ENCODE results near the gene TMEM184C. TPM values are rescaled to one million over a fixed set of nuclear protein-coding genes. Genes with fewer than 3 reads are reported as not detected.

The TMEM184C gene
- total RNA-seq, 4 donors from 2014 or later: 14.9 to 40.3 (median 25.5) TPM

DNA sequence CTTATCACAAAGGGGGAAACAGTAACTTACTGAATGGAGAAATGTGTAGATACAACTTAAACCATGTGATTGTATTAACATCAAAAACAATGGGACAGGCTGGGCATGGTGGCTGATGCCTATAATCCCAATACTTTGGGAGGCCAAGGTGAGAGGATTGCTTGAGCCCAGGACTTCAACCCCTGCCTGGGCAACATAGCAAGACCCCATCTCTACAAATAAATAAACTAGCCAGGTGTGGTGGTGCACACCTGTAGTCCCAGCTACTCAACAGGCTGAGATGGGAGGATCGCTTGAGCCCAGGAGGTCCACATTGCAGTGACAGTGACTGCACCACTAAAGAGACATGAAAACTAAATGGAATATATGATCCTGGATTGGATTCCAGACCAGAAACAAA lies 26.4 kb downstream of the TMEM184C start:
- in situ Hi-C loops (cut with MboI; ENCODE audit: low pct_ligation_motif_present in 1 of 4, low pct_unique_long_range_greater_than_20kb in 1 of 4, low sequenced_read_pairs in 3 of 4) (no loop called here), intact Hi-C loops (cut with DNase I; ENCODE audit: low total_unique reads) (no loop called here)

DNA sequence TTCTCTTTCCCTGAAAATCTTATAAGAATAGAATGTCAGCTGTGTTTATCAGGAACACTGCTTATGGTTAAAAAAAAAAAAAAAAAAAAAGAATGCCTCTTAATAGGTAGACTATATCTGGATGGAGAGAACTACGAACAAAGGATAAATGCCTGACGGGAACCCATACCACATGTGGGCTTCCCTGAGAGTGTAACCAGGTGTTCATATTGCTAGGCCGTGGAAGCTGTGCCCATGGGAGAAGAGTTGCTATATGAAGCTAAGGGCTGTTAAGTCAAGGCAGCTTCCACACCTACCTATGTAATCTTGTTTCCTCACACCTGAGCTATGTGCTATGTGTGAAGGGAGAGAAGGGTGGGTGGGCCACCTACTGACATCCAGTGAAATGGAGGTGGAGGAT lies 27.3 kb downstream of the TMEM184C start:
- H3K27ac ChIP-seq: no peak overlapping the region
- intact Hi-C loops (cut with DNase I; ENCODE audit: low total_unique reads) (no loop called here), in situ Hi-C loops (cut with MboI; ENCODE audit: low pct_ligation_motif_present in 1 of 4, low pct_unique_long_range_greater_than_20kb in 1 of 4, low sequenced_read_pairs in 3 of 4) (no loop called here)
- no peaks in the 10 kb centered on the region for H3K9me3 ChIP-seq
- peaks cover 0 to 4% (median 0%) of the 10 kb centered on the region in 4 donors for H3K4me1 ChIP-seq
- no peaks in the 10 kb centered on the region for H3K27me3 ChIP-seq
- H3K4me3 ChIP-seq: no peak overlapping the region
- peaks cover 0 to 20% (median 0%) of the 10 kb centered on the region in 4 donors for H3K36me3 ChIP-seq
- DNase-seq: no peak
- WGBS, 2 donors (ENCODE audit: low coverage in 1 of 2): 94 to 97% methylated on average over 3 of the region's 3 CpGs
- no peak for TF ChIP-seq EP300 (IDR thresholded peaks at IDR 0.05; ENCODE audit: low read depth)

More for the DNA sequence above, 26.4 kb downstream of the TMEM184C start:
- DNase-seq: no peak
- Histone ChIP-seq H3K36me3 (peaks cover 0 to 18% (median 0%) of the 10 kb centered on the region in 4 donors), H3K4me1 (peaks cover 0 to 4% (median 0%) of the 10 kb centered on the region in 4 donors), H3K27ac (no peak overlapping the region), H3K4me3 (no peak overlapping the region), H3K9me3 (no peaks in the 10 kb centered on the region), H3K27me3 (no peaks in the 10 kb centered on the region)
- TF ChIP-seq EP300 (IDR thresholded peaks at IDR 0.05; ENCODE audit: low read depth): no peak
- TF ChIP-seq POLR2AphosphoS5 (IDR thresholded peaks at IDR 0.05): no peak
- TF ChIP-seq POLR2A (IDR thresholded peaks at IDR 0.05): no peak
- TF ChIP-seq, protein P1, sequence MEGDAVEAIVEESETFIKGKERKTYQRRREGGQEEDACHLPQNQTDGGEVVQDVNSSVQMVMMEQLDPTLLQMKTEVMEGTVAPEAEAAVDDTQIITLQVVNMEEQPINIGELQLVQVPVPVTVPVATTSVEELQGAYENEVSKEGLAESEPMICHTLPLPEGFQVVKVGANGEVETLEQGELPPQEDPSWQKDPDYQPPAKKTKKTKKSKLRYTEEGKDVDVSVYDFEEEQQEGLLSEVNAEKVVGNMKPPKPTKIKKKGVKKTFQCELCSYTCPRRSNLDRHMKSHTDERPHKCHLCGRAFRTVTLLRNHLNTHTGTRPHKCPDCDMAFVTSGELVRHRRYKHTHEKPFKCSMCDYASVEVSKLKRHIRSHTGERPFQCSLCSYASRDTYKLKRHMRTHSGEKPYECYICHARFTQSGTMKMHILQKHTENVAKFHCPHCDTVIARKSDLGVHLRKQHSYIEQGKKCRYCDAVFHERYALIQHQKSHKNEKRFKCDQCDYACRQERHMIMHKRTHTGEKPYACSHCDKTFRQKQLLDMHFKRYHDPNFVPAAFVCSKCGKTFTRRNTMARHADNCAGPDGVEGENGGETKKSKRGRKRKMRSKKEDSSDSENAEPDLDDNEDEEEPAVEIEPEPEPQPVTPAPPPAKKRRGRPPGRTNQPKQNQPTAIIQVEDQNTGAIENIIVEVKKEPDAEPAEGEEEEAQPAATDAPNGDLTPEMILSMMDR (IDR thresholded peaks at IDR 0.05): no peak
- WGBS, 2 donors (ENCODE audit: low coverage in 1 of 2): 100% methylated on average over 1 of the region's 1 CpG

DNA sequence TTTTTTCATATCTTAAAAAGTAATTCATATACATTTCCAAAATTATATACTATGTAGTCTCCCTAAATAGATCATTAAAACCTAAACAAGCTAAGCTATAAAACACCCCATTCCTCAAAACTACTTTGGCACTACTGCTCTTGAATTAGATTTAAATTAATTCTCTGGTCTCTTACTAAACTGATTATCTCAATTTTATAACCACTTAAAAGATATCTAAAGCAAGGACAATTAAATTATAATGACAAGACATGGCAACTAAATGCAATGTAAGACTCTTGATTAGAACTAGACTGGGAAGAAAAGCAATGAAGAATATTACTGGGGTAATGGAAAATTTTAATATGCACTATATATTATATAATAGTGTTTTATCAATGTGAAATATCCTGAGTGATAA lies 27.9 kb downstream of the TMEM184C start:
- H3K27ac ChIP-seq: no peak overlapping the region
- TF ChIP-seq POLR2AphosphoS5 (IDR thresholded peaks at IDR 0.05): no peak
- TF ChIP-seq POLR2A (IDR thresholded peaks at IDR 0.05): no peak
- no peak for TF ChIP-seq EP300 (IDR thresholded peaks at IDR 0.05; ENCODE audit: low read depth)
- TF ChIP-seq, protein P1 (IDR thresholded peaks at IDR 0.05): no peak
- in situ Hi-C loops (cut with MboI; ENCODE audit: low pct_ligation_motif_present in 1 of 4, low pct_unique_long_range_greater_than_20kb in 1 of 4, low sequenced_read_pairs in 3 of 4): no loop called here
- H3K9me3 ChIP-seq: no peaks in the 10 kb centered on the region
- peaks cover 0 to 4% (median 0%) of the 10 kb centered on the region in 4 donors for H3K4me1 ChIP-seq
- peaks cover 0 to 20% (median 0%) of the 10 kb centered on the region in 4 donors for H3K36me3 ChIP-seq
- no peaks in the 10 kb centered on the region for H3K27me3 ChIP-seq
- no peak for DNase-seq
- H3K4me3 ChIP-seq: no peak overlapping the region
- intact Hi-C loops (cut with DNase I; ENCODE audit: low total_unique reads): no loop called here

DNA sequence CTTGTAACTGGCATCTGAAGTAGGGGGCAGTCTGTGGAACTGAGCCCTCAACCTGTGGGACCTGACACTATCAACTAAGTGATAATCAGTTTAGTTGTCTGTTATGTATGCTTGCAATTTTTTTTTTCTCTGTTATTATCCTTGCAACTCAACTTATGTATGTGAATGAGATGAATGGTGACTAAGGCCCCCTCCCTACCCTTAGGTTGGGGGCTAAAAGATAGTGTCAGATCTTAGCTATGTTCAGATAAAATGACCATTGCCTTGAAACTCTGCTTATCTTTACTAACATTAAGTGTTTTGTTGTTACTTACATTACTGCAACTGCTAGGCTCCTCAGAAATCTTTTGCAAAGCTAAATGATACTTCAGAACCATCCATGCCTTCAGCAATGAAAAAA lies 31.5 kb downstream of the TMEM184C start:
- intact Hi-C loops (cut with DNase I; ENCODE audit: low total_unique reads) (no loop called here), in situ Hi-C loops (cut with MboI; ENCODE audit: low pct_ligation_motif_present in 1 of 4, low pct_unique_long_range_greater_than_20kb in 1 of 4, low sequenced_read_pairs in 3 of 4) (no loop called here)
- H3K4me1 ChIP-seq: peaks cover 0 to 4% (median 0%) of the 10 kb centered on the region in 4 donors
- TF ChIP-seq POLR2A (IDR thresholded peaks at IDR 0.05) (no peak), POLR2AphosphoS5 (IDR thresholded peaks at IDR 0.05) (no peak), EP300 (IDR thresholded peaks at IDR 0.05; ENCODE audit: low read depth) (no peak)
- TF ChIP-seq, protein P1 (IDR thresholded peaks at IDR 0.05): no peak
- H3K4me3 ChIP-seq: no peak overlapping the region
- H3K27me3 ChIP-seq: no peaks in the 10 kb centered on the region
- no peak overlapping the region for H3K27ac ChIP-seq
- H3K9me3 ChIP-seq: no peaks in the 10 kb centered on the region
- DNase-seq: no peak
- peaks cover 0 to 9% (median 3%) of the 10 kb centered on the region in 4 donors for H3K36me3 ChIP-seq

DNA sequence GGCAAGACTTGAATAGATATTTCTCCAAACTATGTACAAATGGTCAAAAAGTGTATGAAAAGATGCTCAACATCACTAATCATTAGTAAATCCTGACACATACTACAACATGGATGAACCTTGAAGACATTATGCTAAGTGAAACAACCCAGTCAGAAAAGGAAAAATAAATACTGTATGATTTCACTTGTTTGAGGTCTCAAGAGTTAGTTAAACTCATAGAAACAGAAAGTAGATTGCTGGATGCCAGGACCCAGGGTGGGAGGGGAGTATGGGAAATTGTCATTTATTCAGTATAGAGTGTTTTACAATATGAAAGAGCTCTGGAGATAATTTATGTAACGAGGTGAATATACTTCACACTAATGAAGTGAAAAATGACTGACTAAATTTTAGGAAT lies 34.4 kb downstream of the TMEM184C start:
- no peak for DNase-seq
- in situ Hi-C loops (cut with MboI; ENCODE audit: low pct_ligation_motif_present in 1 of 4, low pct_unique_long_range_greater_than_20kb in 1 of 4, low sequenced_read_pairs in 3 of 4): no loop called here
- Histone ChIP-seq H3K27me3 (no peaks in the 10 kb centered on the region), H3K9me3 (no peaks in the 10 kb centered on the region), H3K4me3 (no peak overlapping the region), H3K36me3 (peaks cover 0 to 11% (median 5%) of the 10 kb centered on the region in 4 donors), H3K27ac (no peak overlapping the region), H3K4me1 (no peaks in the 10 kb centered on the region)
- intact Hi-C loops (cut with DNase I; ENCODE audit: low total_unique reads): no loop called here
- 95 to 100% methylated on average over 1 of the region's 1 CpG for WGBS, 2 donors (ENCODE audit: low coverage in 1 of 2)
- TF ChIP-seq EP300 (IDR thresholded peaks at IDR 0.05; ENCODE audit: low read depth): no peak
- TF ChIP-seq POLR2AphosphoS5 (IDR thresholded peaks at IDR 0.05): no peak
- TF ChIP-seq POLR2A (IDR thresholded peaks at IDR 0.05): no peak
- TF ChIP-seq, protein P1 (IDR thresholded peaks at IDR 0.05): no peak

Data from transverse colon (tissue), 4 donors.